Subcutaneous abdominal adipose tissue (tissue), 5 donors: ENCODE data around the gene RGS10.

Experiments
- H3K27ac ChIP-seq: one replicate; pipeline ENCODE4 v1.7.0; 2013; ENCODE audit warnings: low read depth, mild to moderate bottlenecking, inconsistent platforms, low read length, moderate library complexity
- H3K27me3 ChIP-seq, 5 donors: one replicate each; pipeline ENCODE4 v1.7.0; 2013; ENCODE audit warnings: low read length in 5 of 5, inconsistent platforms in 1 of 5; ENCODE audit not compliant: control insufficient read depth in 5 of 5, insufficient read depth in 4 of 5
- H3K36me3 ChIP-seq, 5 donors: one replicate each; pipeline ENCODE4 v1.7.0; 2013; ENCODE audit warnings: low read length in 5 of 5; ENCODE audit not compliant: control insufficient read depth in 5 of 5, insufficient read depth in 5 of 5
- H3K4me1 ChIP-seq, 5 donors: one replicate each; pipeline ENCODE4 v1.7.0; 2013; ENCODE audit warnings: low read length in 5 of 5, mild to moderate bottlenecking in 3 of 5, moderate library complexity in 1 of 5; ENCODE audit not compliant: control insufficient read depth in 5 of 5, insufficient read depth in 5 of 5
- H3K4me3 ChIP-seq, 5 donors: one replicate each; pipeline ENCODE4 v1.7.0; 2013; ENCODE audit warnings: low read length in 5 of 5, low read depth in 1 of 5
- H3K9ac ChIP-seq, 5 donors: one replicate each; pipeline ENCODE4 v1.7.0; 2013; ENCODE audit warnings: low read length in 5 of 5, mild to moderate bottlenecking in 4 of 5, moderate library complexity in 3 of 5
- H3K9me3 ChIP-seq, 5 donors: one replicate each; pipeline ENCODE4 v1.7.0; 2013; ENCODE audit warnings: low read length in 5 of 5; ENCODE audit not compliant: control insufficient read depth in 5 of 5
- donor health status: healthy.
- donor health status: healthy.
- donor health status: healthy.
- donor health status: healthy.
- donor health status: healthy.

Gene RGS10

DNA sequence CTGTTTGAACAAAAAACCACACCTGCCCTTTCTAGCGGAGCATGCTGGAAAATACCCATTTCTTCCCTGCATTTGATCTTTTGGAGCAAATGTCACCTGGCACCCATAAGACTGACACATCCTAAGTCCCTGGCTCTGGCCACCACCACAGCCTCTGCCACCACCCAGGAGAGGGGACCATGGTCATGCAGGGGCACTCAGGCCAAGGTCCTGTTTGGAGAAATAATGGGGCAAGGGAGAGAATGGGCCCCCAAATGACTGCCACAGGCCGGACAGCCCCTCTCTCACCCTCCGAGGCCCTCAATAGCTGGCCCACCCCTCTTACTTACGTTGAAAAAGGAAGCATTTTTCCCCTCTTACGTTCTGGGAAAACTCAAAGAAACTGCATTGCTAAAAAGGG lies 35.4 kb downstream of the RGS10 start:
- Histone ChIP-seq H3K27ac (no peak overlapping the region), H3K9me3 (no peaks in the 10 kb centered on the region), H3K27me3 (peaks cover 0 to 3% (median 0%) of the 10 kb centered on the region in 5 donors), H3K36me3 (peaks cover 0 to 42% (median 4%) of the 10 kb centered on the region in 5 donors), H3K4me1 (peaks cover 0 to 15% (median 7%) of the 10 kb centered on the region in 5 donors), H3K9ac (no peak overlapping the region), H3K4me3 (no peak overlapping the region)

- Histone ChIP-seq H3K4me1 (peaks cover 0 to 15% (median 7%) of the 10 kb centered on the region in 5 donors), H3K4me3 (no peak overlapping the region), H3K27me3 (peaks cover 0 to 5% (median 3%) of the 10 kb centered on the region in 5 donors), H3K36me3 (peaks cover 0 to 31% (median 3%) of the 10 kb centered on the region in 5 donors), H3K9ac (no peak overlapping the region), H3K9me3 (no peaks in the 10 kb centered on the region), H3K27ac (no peak overlapping the region)
Observed at GRCh38 chr10:119505588-119506315, 36.8 kb downstream of the RGS10 start.

- H3K4me3 ChIP-seq: no peak overlapping the region
- H3K4me1 ChIP-seq: peaks cover 0 to 12% (median 4%) of the 10 kb centered on the region in 5 donors
- H3K9ac ChIP-seq: no peak overlapping the region
- peaks cover 0 to 8% (median 3%) of the 10 kb centered on the region in 5 donors for H3K27me3 ChIP-seq
- no peak overlapping the region for H3K27ac ChIP-seq
- peaks cover 0 to 30% (median 3%) of the 10 kb centered on the region in 5 donors for H3K36me3 ChIP-seq
- no peaks in the 10 kb centered on the region for H3K9me3 ChIP-seq
Observed at GRCh38 chr10:119505131-119505551, 37.4 kb downstream of the RGS10 start.

GRCh38 chr10:119504651-119505050 lies 37.9 kb downstream of the RGS10 start:
- Histone ChIP-seq H3K4me3 (no peak overlapping the region), H3K27me3 (peaks cover 0 to 8% (median 3%) of the 10 kb centered on the region in 5 donors), H3K9me3 (no peaks in the 10 kb centered on the region), H3K27ac (no peak overlapping the region), H3K36me3 (peaks cover 0 to 28% (median 3%) of the 10 kb centered on the region in 5 donors), H3K4me1 (peaks cover 0 to 10% (median 2%) of the 10 kb centered on the region in 5 donors), H3K9ac (no peak overlapping the region)

- peaks cover 0 to 36% (median 4%) of the 10 kb centered on the region in 5 donors for H3K36me3 ChIP-seq
- no peak overlapping the region for H3K4me3 ChIP-seq
- no peak overlapping the region for H3K27ac ChIP-seq
- H3K9ac ChIP-seq: no peak overlapping the region
- H3K27me3 ChIP-seq: peaks cover 0 to 8% (median 3%) of the 10 kb centered on the region in 5 donors
- peaks cover 0 to 10% (median 2%) of the 10 kb centered on the region in 5 donors for H3K4me1 ChIP-seq
- H3K9me3 ChIP-seq: no peaks in the 10 kb centered on the region
Observed at GRCh38 chr10:119503821-119504220, 38.7 kb downstream of the RGS10 start.

DNA sequence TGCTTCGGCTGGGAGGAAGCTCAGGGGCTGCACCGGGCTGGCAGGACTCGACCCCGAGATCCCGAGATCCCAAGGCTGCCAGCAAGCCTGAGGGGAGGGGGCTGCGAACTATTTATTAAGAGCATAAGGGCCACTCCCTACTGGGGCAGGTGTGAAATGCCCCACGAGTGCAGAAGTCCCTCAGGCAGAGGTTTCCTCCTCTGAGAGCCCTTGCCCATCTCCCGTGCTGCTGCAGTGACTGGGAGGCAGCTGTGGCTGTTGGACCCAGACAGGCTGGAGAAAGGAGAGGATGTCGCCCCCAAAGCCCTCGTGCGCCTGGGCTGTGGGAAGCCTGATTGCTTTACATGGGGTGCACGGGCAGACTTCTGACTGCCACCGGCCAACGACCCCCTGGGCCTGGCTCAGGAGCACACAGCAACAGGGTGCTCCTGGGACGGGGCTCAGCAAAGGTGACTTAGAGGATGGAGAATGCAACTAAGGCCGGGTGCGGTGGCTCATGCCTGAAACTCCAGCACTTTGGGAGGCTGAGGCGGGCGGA lies 39.8 kb downstream of the RGS10 start:
- H3K4me1 ChIP-seq: peaks cover 0 to 10% (median 2%) of the 10 kb centered on the region in 5 donors
- H3K4me3 ChIP-seq: no peak overlapping the region
- H3K9me3 ChIP-seq: no peaks in the 10 kb centered on the region
- H3K27me3 ChIP-seq: peaks cover 0 to 8% (median 3%) of the 10 kb centered on the region in 5 donors
- no peak overlapping the region for H3K9ac ChIP-seq
- no peak overlapping the region for H3K27ac ChIP-seq
- peaks cover 0 to 34% (median 4%) of the 10 kb centered on the region in 5 donors for H3K36me3 ChIP-seq

GRCh38 chr10:119502209-119502608 lies 40.3 kb downstream of the RGS10 start:
- H3K36me3 ChIP-seq: peaks cover 0 to 34% (median 4%) of the 10 kb centered on the region in 5 donors
- peaks cover 0 to 10% (median 2%) of the 10 kb centered on the region in 5 donors for H3K4me1 ChIP-seq
- no peaks in the 10 kb centered on the region for H3K9me3 ChIP-seq
- peaks cover 0 to 8% (median 3%) of the 10 kb centered on the region in 5 donors for H3K27me3 ChIP-seq
- H3K27ac ChIP-seq: no peak overlapping the region
- H3K4me3 ChIP-seq: no peak overlapping the region
- H3K9ac ChIP-seq: no peak overlapping the region

DNA sequence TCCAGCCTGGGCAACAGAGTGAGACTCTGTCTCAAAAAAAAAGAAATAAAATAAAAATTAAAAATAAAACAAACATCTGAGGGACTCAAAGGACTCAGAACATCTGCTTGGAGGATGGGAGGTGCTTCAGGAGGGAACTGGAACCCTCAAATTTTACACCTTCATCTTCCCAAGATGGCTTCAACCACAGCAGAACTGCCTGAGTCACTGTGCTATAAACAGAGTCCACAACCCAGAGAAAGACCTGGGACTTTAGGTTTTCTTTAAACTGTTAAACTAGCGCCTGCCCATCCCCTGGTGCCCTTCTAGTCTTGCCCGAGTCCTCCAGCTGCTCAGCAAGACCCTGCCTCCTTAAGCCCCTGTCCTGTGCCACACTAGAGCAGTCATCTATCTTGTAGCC lies 40.8 kb downstream of the RGS10 start:
- Histone ChIP-seq H3K4me1 (peaks cover 0 to 10% (median 2%) of the 10 kb centered on the region in 5 donors), H3K36me3 (peaks cover 0 to 34% (median 4%) of the 10 kb centered on the region in 5 donors), H3K9ac (no peak overlapping the region), H3K4me3 (no peak overlapping the region), H3K27ac (no peak overlapping the region), H3K27me3 (peaks cover 0 to 8% (median 3%) of the 10 kb centered on the region in 5 donors), H3K9me3 (no peaks in the 10 kb centered on the region)

DNA sequence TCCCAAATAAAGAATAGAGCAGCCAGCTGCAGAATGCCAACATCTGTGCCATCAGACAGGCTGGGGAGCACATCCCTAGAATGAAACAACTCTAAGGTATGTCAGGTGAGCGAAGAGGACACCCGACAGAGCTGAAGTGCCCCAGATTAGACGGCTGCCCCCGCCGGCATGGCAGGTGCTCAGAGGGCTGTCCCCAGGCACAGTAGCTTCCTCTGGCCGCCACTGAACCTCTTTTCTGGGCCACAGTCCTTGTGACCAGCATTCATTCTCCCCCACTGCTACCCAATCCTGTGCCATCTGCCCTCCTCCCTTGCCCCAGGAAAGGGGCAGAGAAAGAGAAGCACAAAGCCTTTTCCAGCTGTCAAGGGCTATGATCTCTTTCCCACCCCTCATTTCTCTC lies 41.7 kb downstream of the RGS10 start:
- H3K27ac ChIP-seq: no peak overlapping the region
- peaks cover 0 to 8% (median 3%) of the 10 kb centered on the region in 5 donors for H3K27me3 ChIP-seq
- H3K4me3 ChIP-seq: no peak overlapping the region
- peaks cover 0 to 9% (median 2%) of the 10 kb centered on the region in 5 donors for H3K4me1 ChIP-seq
- H3K36me3 ChIP-seq: peaks cover 0 to 30% (median 2%) of the 10 kb centered on the region in 5 donors
- H3K9me3 ChIP-seq: no peaks in the 10 kb centered on the region
- H3K9ac ChIP-seq: no peak overlapping the region
